GM19455 (cell line): ENCODE measurements around the gene RAPGEF5.
A peak's percentile ranks its signal among the peaks of the same experiment; 100 is the strongest.

ENCODE experiments used
- ATAC-seq: cut with Tn5 transposase; IDR thresholded peaks from one replicate; pipeline ENCODE4 v1.9.1; 2021; ENCODE audit not compliant: unreplicated experiment

Gene RAPGEF5

GRCh38 chr7:22378199-22378980 is 21.4 kb upstream of the RAPGEF5 start:
- no peak for ATAC-seq

- ATAC-seq: no peak
Measured at GRCh38 chr7:22377703-22378102, 20.7 kb upstream of the RAPGEF5 start.

GRCh38 chr7:22375359-22376048 is 18.6 kb upstream of the RAPGEF5 start:
- ATAC-seq: no peak

- no peak for ATAC-seq
Measured at GRCh38 chr7:22373911-22374310, 17.0 kb upstream of the RAPGEF5 start.

GRCh38 chr7:22373388-22373787 is 16.4 kb upstream of the RAPGEF5 start:
- ATAC-seq: no peak

GRCh38 chr7:22372863-22373262 is 15.9 kb upstream of the RAPGEF5 start:
- ATAC-seq: no peak

GRCh38 chr7:22371878-22372277 is 14.9 kb upstream of the RAPGEF5 start:
- no peak for ATAC-seq

- no peak for ATAC-seq
Measured at GRCh38 chr7:22364900-22365299, 7.9 kb upstream of the RAPGEF5 start.

GRCh38 chr7:22363756-22364422 is 6.9 kb upstream of the RAPGEF5 start:
- ATAC-seq: no peak

GRCh38 chr7:22361795-22362194 is 4.8 kb upstream of the RAPGEF5 start:
- no peak for ATAC-seq

- ATAC-seq: no peak
Measured at GRCh38 chr7:22361320-22361719, 4.4 kb upstream of the RAPGEF5 start.

GRCh38 chr7:22358820-22359697 is 2.1 kb upstream of the RAPGEF5 start:
- ATAC-seq: no peak

- no peak for ATAC-seq
Measured at GRCh38 chr7:22357311-22358175, 589 bp upstream of the RAPGEF5 start.

GRCh38 chr7:22356010-22356691 is 803 bp downstream of the RAPGEF5 start:
- ATAC-seq: peak; percentile 17

GRCh38 chr7:22355620-22356009 is 1.3 kb downstream of the RAPGEF5 start:
- ATAC-seq: no peak

- ATAC-seq: no peak
Measured at GRCh38 chr7:22354462-22354861, 2.5 kb downstream of the RAPGEF5 start.

- no peak for ATAC-seq
Measured at GRCh38 chr7:22352887-22353286, 4.1 kb downstream of the RAPGEF5 start.

- ATAC-seq: no peak
Measured at GRCh38 chr7:22351878-22352277, 5.1 kb downstream of the RAPGEF5 start.

GRCh38 chr7:22351329-22351692 is 5.6 kb downstream of the RAPGEF5 start:
- ATAC-seq: peak; percentile 80
